ENCODE measurements around the gene KLHL14. TPM values are rescaled to one million over a fixed set of nuclear protein-coding genes. Genes with fewer than 3 reads are reported as not detected.
"Not testable (repeated sequence)": the region's sequence is repeated elsewhere in the genome, so short reads cannot be mapped to it uniquely, and the experiment has no call there.

Gene KLHL14
- total RNA-seq (2014; rRNA removed) = not detected in 2 replicates
- not detected for polyA plus RNA-seq (2012)

GRCh38 chr18:32772581-32773381, at the start of gene KLHL14:
KLHL14 (minus strand) TSS chr18:32773023; CDS start chr18:32770591, 2,432 bp downstream.
- DNase-seq (ENCODE audit: low read depth) = no peak

GRCh38 chr18:32822197-32822596, 49.4 kb upstream of the KLHL14 start:
- no peak for DNase-seq (ENCODE audit: low read depth)

GRCh38 chr18:32815881-32816280, 43.1 kb upstream of the KLHL14 start:
- no peak for DNase-seq (ENCODE audit: low read depth)

- no peak for DNase-seq (ENCODE audit: low read depth)
Measured at GRCh38 chr18:32812342-32812741, 39.5 kb upstream of the KLHL14 start.

- DNase-seq (ENCODE audit: low read depth) = no peak
Measured at GRCh38 chr18:32810314-32810713, 37.5 kb upstream of the KLHL14 start.

- no peak for DNase-seq (ENCODE audit: low read depth)
Measured at GRCh38 chr18:32805354-32805753, 32.5 kb upstream of the KLHL14 start.

- DNase-seq (ENCODE audit: low read depth) = no peak
Measured at GRCh38 chr18:32804134-32804888, 31.5 kb upstream of the KLHL14 start.

GRCh38 chr18:32803568-32803967, 30.7 kb upstream of the KLHL14 start:
- DNase-seq (ENCODE audit: low read depth) = no peak

GRCh38 chr18:32802591-32803451, 30.0 kb upstream of the KLHL14 start:
- DNase-seq (ENCODE audit: low read depth) = no peak

GRCh38 chr18:32801228-32801627, 28.4 kb upstream of the KLHL14 start:
- no peak for DNase-seq (ENCODE audit: low read depth)

- DNase-seq (ENCODE audit: low read depth) = no peak
Measured at GRCh38 chr18:32798209-32798960, 25.6 kb upstream of the KLHL14 start.

GRCh38 chr18:32794667-32795066, 21.8 kb upstream of the KLHL14 start:
- DNase-seq (ENCODE audit: low read depth) = not testable (repeated sequence)

- no peak for DNase-seq (ENCODE audit: low read depth)
Measured at GRCh38 chr18:32779010-32779409, 6.2 kb upstream of the KLHL14 start.

GRCh38 chr18:32777049-32777448, 4.2 kb upstream of the KLHL14 start:
- DNase-seq (ENCODE audit: low read depth) = peak; percentile 3

- no peak for DNase-seq (ENCODE audit: low read depth)
Measured at GRCh38 chr18:32776561-32776960, 3.7 kb upstream of the KLHL14 start.

- no peak for DNase-seq (ENCODE audit: low read depth)
Measured at GRCh38 chr18:32775628-32776027, 2.8 kb upstream of the KLHL14 start.

- no peak for DNase-seq (ENCODE audit: low read depth)
Measured at GRCh38 chr18:32773382-32773712, 524 bp upstream of the KLHL14 start.

GRCh38 chr18:32771871-32772580, 797 bp downstream of the KLHL14 start:
- DNase-seq (ENCODE audit: low read depth) = no peak

GRCh38 chr18:32771169-32771751, 1.6 kb downstream of the KLHL14 start:
- no peak for DNase-seq (ENCODE audit: low read depth)

- no peak for DNase-seq (ENCODE audit: low read depth)
Measured at GRCh38 chr18:32770666-32771168, 2.1 kb downstream of the KLHL14 start.

All from LHCN-M2 (cell line).